WTC11 (cell line): Measurements from ENCODE around the gene CENPU. TPM values are rescaled to one million over a fixed set of nuclear protein-coding genes. Genes with fewer than 3 reads are reported as not detected.
A peak's percentile ranks its signal among the peaks of the same experiment; 100 is the strongest.

Experiments used
- ATAC-seq: fragments of 200-7000 bp; cut with Tn5 transposase; 2 replicates; pipeline ENCODE4 v1.10.0; 2021; ENCODE audit warnings: mild to moderate bottlenecking, moderate library complexity
- CTCF ChIA-PET: fragments of 300-600 bp; sonication (Branson Sonifier 250); formaldehyde crosslinking; loops from one replicate; lab custom pipeline; 2021; ENCODE audit warnings: antibody characterized with exemption; lab: Charles Lee
- POLR2A ChIA-PET: fragments of 350-600 bp; sonication (Branson Sonifier 250); formaldehyde crosslinking; loops from one replicate; lab custom pipeline; 2021; ENCODE audit warnings: antibody characterized with exemption; lab: Charles Lee
- DNase-seq: peaks from one replicate; pipeline ENCODE4 v3.0.0; 2021; ENCODE audit warnings: low spot score
- H3K27ac Mint-ChIP-seq: 2 replicates; pipeline ENCODE4 v1.8.0; 2021; ENCODE audit warnings: mixed read lengths
- H3K27me3 Mint-ChIP-seq: 2 replicates; pipeline ENCODE4 v1.8.0; 2021; ENCODE audit warnings: low read depth, mild to moderate bottlenecking, moderate library complexity, mixed read lengths
- H3K36me3 Mint-ChIP-seq: 2 replicates; pipeline ENCODE4 v1.8.0; 2021; ENCODE audit warnings: mixed read lengths
- H3K4me1 Mint-ChIP-seq: 2 replicates; pipeline ENCODE4 v1.8.0; 2022; ENCODE audit warnings: mixed read lengths
- H3K4me3 Mint-ChIP-seq: 2 replicates; pipeline ENCODE4 v1.8.0; 2021; ENCODE audit warnings: mild to moderate bottlenecking, moderate library complexity, mixed read lengths
- H3K9me3 Mint-ChIP-seq: 2 replicates; pipeline ENCODE4 v1.8.0; 2021; ENCODE audit warnings: mixed read lengths
- CDX4 ChIP-seq: fragments of 250-450 bp; sonication (Bioruptor Pico); IDR thresholded peaks from 2 replicates; pipeline ENCODE4 v1.9.0; 2021; ENCODE audit warnings: moderate library complexity, mild to moderate bottlenecking, inconsistent platforms, borderline replicate concordance
- CREB1 ChIP-seq: sonication (generic); formaldehyde crosslinking; IDR thresholded peaks from 2 replicates; pipeline ENCODE4 v1.8.0; 2023; ENCODE audit warnings: mild to moderate bottlenecking, missing genetic modification reagents
- HMGA2 ChIP-seq: fragments of 250-450 bp; sonication (Bioruptor Pico); IDR thresholded peaks from 2 replicates; pipeline ENCODE4 v1.4.0; 2021; ENCODE audit warnings: mild to moderate bottlenecking, moderate library complexity
- MAX ChIP-seq: sonication (generic); formaldehyde crosslinking; IDR thresholded peaks from 2 replicates; pipeline ENCODE4 v1.8.0; 2022; ENCODE audit warnings: mild to moderate bottlenecking, missing genetic modification reagents
- MYBL2 ChIP-seq: sonication (generic); formaldehyde crosslinking; IDR thresholded peaks from 2 replicates; pipeline ENCODE4 v1.8.1; 2023; ENCODE audit warnings: mild to moderate bottlenecking, moderate library complexity, missing genetic modification reagents
- NR2C2 ChIP-seq: sonication (generic); formaldehyde crosslinking; IDR thresholded peaks from 2 replicates; pipeline ENCODE4 v1.8.0; 2022; ENCODE audit warnings: mild to moderate bottlenecking, missing genetic modification reagents
- NR3C1 ChIP-seq: sonication (generic); formaldehyde crosslinking; conservative IDR thresholded peaks from 2 replicates; pipeline ENCODE4 v1.8.1; 2023; ENCODE audit warnings: low read depth, mild to moderate bottlenecking, missing genetic modification reagents
- OVOL2 ChIP-seq: fragments of 250-450 bp; sonication (Bioruptor Pico); IDR thresholded peaks from 2 replicates; pipeline ENCODE4 v1.9.0; 2021; ENCODE audit warnings: mild to moderate bottlenecking, borderline replicate concordance
- PRDM15 ChIP-seq: sonication (generic); formaldehyde crosslinking; IDR thresholded peaks from 2 replicates; pipeline ENCODE4 v1.8.0; 2022; ENCODE audit warnings: missing genetic modification reagents
- TCF7 ChIP-seq: sonication (generic); formaldehyde crosslinking; IDR thresholded peaks from 2 replicates; pipeline ENCODE4 v1.8.0; 2022; ENCODE audit warnings: mild to moderate bottlenecking, low read depth, missing genetic modification reagents, moderate library complexity
- TEAD1 ChIP-seq: sonication (generic); formaldehyde crosslinking; IDR thresholded peaks from 2 replicates; pipeline ENCODE4 v1.8.0; 2022; ENCODE audit warnings: mild to moderate bottlenecking, missing genetic modification reagents
- TP53 ChIP-seq: sonication (generic); formaldehyde crosslinking; IDR thresholded peaks from 2 replicates; pipeline ENCODE4 v1.8.1; 2023; ENCODE audit warnings: mild to moderate bottlenecking, missing genetic modification reagents
- ZNF263 ChIP-seq: sonication (generic); formaldehyde crosslinking; IDR thresholded peaks from 2 replicates; pipeline ENCODE4 v1.8.1; 2022; ENCODE audit warnings: low read depth, mild to moderate bottlenecking, moderate library complexity, missing genetic modification reagents
- ZNF423 ChIP-seq: fragments of 250-450 bp; sonication (Bioruptor Pico); IDR thresholded peaks from 2 replicates; pipeline ENCODE4 v2.1.2; 2022; ENCODE audit warnings: mild to moderate bottlenecking, moderate library complexity
- ZNF671 ChIP-seq: fragments of 250-450 bp; sonication (Bioruptor Pico); IDR thresholded peaks from 2 replicates; pipeline ENCODE4 v1.8.0; 2021; ENCODE audit warnings: mild to moderate bottlenecking
- total RNA-seq: library from RNA; stranded (reverse); gene quantifications from 3 replicates; pipeline ENCODE4 v1.2.3, GENCODE V29; 2021
- TF ChIP-seq, protein P1 (sequence below): fragments of 250-450 bp; sonication (Bioruptor Pico); IDR thresholded peaks from 2 replicates; pipeline ENCODE4 v1.8.0; 2021; ENCODE audit warnings: mild to moderate bottlenecking
- TF ChIP-seq, protein P2 (sequence below): fragments of 250-450 bp; sonication (Bioruptor Pico); IDR thresholded peaks from 2 replicates; pipeline ENCODE4 v1.9.0; 2021; ENCODE audit warnings: mild to moderate bottlenecking
- TF ChIP-seq, protein P3 (sequence below): sonication (generic); formaldehyde crosslinking; IDR thresholded peaks from 2 replicates; pipeline ENCODE4 v1.8.1; 2023; ENCODE audit warnings: mild to moderate bottlenecking, missing genetic modification reagents
- TF ChIP-seq, protein P4 (sequence below): fragments of 200-600 bp; IDR thresholded peaks from 2 replicates; pipeline ENCODE4 v1.8.0; 2022; ENCODE audit warnings: antibody characterized with exemption
- TF ChIP-seq, protein P5 (sequence below): sonication (generic); formaldehyde crosslinking; IDR thresholded peaks from 2 replicates; pipeline ENCODE4 v1.8.0; 2022; ENCODE audit warnings: mild to moderate bottlenecking, missing genetic modification reagents

CENPU gene
- total RNA-seq, 1 experiment from 2014 or later, result 60.5 TPM

DNA sequence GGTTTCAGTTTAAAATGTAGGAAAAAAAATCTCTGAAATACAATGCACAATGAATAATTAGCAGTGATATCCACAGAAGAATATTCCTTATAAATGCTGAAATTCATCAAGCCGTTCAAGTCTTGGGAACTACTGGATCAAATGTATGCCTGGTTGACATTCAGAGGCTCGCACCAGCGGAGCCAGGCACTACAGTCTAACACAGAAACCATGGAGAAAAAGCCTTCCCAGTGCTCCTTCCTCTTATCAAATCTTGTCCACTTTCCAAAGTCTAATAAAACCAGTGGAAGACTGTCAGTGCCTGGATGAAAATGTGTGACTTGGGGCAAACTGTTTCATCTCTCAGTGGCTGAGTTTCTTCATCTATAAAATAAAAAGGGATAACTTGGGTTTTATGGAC, 35.9 kb downstream of the CENPU start:
- ChIA-PET POLR2A (no interaction called here), CTCF (interaction anchor here (2.6 kb wide), 1 partner anchor 434 kb away, joined by 9 read pairs; no protein-coding TSS in a partner anchor)
- Mint-ChIP-seq H3K36me3 (peaks cover 73% of the 10 kb centered on the region), H3K4me1 (peaks cover 7% of the 10 kb centered on the region), H3K27ac (0 out of 2 replicates have a peak overlapping the region, but pooled peaks have one; percentile 56), H3K9me3 (no peaks in the 10 kb centered on the region), H3K4me3 (no peak overlapping the region), H3K27me3 (no peaks in the 10 kb centered on the region)
- TF ChIP-seq OVOL2 (CRISPR knock-in tag), result no peak
- TF ChIP-seq HMGA2 (CRISPR knock-in tag), result no peak
- TF ChIP-seq NR2C2, result no peak
- TF ChIP-seq, protein P1, sequence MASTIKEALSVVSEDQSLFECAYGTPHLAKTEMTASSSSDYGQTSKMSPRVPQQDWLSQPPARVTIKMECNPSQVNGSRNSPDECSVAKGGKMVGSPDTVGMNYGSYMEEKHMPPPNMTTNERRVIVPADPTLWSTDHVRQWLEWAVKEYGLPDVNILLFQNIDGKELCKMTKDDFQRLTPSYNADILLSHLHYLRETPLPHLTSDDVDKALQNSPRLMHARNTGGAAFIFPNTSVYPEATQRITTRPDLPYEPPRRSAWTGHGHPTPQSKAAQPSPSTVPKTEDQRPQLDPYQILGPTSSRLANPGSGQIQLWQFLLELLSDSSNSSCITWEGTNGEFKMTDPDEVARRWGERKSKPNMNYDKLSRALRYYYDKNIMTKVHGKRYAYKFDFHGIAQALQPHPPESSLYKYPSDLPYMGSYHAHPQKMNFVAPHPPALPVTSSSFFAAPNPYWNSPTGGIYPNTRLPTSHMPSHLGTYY, result no peak
- TF ChIP-seq, protein P2, sequence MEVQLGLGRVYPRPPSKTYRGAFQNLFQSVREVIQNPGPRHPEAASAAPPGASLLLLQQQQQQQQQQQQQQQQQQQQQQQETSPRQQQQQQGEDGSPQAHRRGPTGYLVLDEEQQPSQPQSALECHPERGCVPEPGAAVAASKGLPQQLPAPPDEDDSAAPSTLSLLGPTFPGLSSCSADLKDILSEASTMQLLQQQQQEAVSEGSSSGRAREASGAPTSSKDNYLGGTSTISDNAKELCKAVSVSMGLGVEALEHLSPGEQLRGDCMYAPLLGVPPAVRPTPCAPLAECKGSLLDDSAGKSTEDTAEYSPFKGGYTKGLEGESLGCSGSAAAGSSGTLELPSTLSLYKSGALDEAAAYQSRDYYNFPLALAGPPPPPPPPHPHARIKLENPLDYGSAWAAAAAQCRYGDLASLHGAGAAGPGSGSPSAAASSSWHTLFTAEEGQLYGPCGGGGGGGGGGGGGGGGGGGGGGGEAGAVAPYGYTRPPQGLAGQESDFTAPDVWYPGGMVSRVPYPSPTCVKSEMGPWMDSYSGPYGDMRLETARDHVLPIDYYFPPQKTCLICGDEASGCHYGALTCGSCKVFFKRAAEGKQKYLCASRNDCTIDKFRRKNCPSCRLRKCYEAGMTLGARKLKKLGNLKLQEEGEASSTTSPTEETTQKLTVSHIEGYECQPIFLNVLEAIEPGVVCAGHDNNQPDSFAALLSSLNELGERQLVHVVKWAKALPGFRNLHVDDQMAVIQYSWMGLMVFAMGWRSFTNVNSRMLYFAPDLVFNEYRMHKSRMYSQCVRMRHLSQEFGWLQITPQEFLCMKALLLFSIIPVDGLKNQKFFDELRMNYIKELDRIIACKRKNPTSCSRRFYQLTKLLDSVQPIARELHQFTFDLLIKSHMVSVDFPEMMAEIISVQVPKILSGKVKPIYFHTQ (CRISPR knock-in tag), result no peak
- TF ChIP-seq TEAD1 (CRISPR knock-in tag), result no peak
- TF ChIP-seq NR3C1 (CRISPR knock-in tag), result no peak
- TF ChIP-seq, protein P3, sequence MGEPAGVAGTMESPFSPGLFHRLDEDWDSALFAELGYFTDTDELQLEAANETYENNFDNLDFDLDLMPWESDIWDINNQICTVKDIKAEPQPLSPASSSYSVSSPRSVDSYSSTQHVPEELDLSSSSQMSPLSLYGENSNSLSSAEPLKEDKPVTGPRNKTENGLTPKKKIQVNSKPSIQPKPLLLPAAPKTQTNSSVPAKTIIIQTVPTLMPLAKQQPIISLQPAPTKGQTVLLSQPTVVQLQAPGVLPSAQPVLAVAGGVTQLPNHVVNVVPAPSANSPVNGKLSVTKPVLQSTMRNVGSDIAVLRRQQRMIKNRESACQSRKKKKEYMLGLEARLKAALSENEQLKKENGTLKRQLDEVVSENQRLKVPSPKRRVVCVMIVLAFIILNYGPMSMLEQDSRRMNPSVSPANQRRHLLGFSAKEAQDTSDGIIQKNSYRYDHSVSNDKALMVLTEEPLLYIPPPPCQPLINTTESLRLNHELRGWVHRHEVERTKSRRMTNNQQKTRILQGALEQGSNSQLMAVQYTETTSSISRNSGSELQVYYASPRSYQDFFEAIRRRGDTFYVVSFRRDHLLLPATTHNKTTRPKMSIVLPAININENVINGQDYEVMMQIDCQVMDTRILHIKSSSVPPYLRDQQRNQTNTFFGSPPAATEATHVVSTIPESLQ, result no peak
- no peak for TF ChIP-seq CDX4 (CRISPR knock-in tag)
- TF ChIP-seq, protein P4, sequence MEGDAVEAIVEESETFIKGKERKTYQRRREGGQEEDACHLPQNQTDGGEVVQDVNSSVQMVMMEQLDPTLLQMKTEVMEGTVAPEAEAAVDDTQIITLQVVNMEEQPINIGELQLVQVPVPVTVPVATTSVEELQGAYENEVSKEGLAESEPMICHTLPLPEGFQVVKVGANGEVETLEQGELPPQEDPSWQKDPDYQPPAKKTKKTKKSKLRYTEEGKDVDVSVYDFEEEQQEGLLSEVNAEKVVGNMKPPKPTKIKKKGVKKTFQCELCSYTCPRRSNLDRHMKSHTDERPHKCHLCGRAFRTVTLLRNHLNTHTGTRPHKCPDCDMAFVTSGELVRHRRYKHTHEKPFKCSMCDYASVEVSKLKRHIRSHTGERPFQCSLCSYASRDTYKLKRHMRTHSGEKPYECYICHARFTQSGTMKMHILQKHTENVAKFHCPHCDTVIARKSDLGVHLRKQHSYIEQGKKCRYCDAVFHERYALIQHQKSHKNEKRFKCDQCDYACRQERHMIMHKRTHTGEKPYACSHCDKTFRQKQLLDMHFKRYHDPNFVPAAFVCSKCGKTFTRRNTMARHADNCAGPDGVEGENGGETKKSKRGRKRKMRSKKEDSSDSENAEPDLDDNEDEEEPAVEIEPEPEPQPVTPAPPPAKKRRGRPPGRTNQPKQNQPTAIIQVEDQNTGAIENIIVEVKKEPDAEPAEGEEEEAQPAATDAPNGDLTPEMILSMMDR, result no peak
- TF ChIP-seq, protein P5, sequence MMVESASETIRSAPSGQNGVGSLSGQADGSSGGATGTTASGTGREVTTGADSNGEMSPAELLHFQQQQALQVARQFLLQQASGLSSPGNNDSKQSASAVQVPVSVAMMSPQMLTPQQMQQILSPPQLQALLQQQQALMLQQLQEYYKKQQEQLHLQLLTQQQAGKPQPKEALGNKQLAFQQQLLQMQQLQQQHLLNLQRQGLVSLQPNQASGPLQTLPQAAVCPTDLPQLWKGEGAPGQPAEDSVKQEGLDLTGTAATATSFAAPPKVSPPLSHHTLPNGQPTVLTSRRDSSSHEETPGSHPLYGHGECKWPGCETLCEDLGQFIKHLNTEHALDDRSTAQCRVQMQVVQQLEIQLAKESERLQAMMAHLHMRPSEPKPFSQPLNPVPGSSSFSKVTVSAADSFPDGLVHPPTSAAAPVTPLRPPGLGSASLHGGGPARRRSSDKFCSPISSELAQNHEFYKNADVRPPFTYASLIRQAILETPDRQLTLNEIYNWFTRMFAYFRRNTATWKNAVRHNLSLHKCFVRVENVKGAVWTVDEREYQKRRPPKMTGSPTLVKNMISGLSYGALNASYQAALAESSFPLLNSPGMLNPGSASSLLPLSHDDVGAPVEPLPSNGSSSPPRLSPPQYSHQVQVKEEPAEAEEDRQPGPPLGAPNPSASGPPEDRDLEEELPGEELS, result no peak
- no peak for ATAC-seq
- DNase-seq, result no peak

- peaks cover 60% of the 10 kb centered on the region for H3K36me3 Mint-ChIP-seq
- ATAC-seq (no peak), DNase-seq (no peak)
- H3K4me3 Mint-ChIP-seq, result no peak overlapping the region
- ChIA-PET CTCF (interaction anchor here (1.0 to 2.6 kb wide), 3 partner anchors 45 to 431 kb away, joined by 5 to 9 read pairs (median 6); partner anchors contain the start of gene PRIMPOL), POLR2A (interaction anchor here (0.7 kb wide), 1 partner anchor 805 kb away, joined by 3 read pairs; no protein-coding TSS in a partner anchor)
- peak overlapping the region; percentile 60; the same call in 1 of the 2 replicates for H3K27ac Mint-ChIP-seq
- H3K9me3 Mint-ChIP-seq, result no peaks in the 10 kb centered on the region
- peaks cover 7% of the 10 kb centered on the region for H3K4me1 Mint-ChIP-seq
- no peaks in the 10 kb centered on the region for H3K27me3 Mint-ChIP-seq
- TF ChIP-seq CREB1 (no peak), ZNF423 (CRISPR knock-in tag) (no peak), TP53 (CRISPR knock-in tag) (no peak), ZNF671 (CRISPR knock-in tag) (no peak), TCF7 (no peak), ZNF263 (CRISPR knock-in tag) (no peak), MYBL2 (CRISPR knock-in tag) (no peak), PRDM15 (no peak), MAX (no peak)
Observed at GRCh38 chr4:184695178-184695896, 38.6 kb downstream of the CENPU start.
